Eye (tissue), 1 donor: ENCODE data around the gene ESRRB.

Experiments used
- DNase-seq: peaks from one replicate; pipeline ENCODE4 v3.0.0-alpha.2; 2015

The ESRRB gene

DNA sequence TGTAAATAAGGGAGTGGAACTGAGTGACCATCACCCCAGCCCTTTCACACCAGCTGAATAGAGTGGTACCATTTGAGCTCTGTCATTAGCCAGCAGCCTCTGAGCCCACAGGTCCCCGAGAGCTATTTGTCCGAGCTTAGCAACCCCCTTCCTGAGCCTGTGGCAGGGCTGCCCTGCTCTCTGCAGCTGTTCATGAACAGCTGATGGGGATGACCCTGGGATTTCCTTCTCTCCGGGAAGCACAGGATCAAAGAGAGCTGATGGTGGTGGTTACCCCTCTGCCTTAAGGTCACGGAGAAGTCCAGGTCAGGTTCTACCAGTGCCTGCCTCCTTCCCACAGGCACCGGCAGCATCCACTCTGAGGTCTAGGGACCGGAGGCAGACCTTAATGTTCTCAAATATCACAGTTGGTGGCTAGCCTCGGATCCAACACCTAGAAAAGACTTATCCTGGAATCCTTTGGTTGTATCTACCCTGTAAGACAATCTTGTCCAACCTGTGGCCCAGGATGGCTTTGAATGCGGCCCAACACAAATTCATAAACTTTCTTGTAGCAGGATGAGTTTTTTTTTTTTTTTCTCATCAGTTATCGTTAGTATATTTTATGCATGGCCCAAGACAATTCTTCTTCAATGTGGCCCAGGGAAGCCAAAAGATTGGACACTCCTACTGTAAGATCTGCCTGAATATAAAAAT is 81.1 kb downstream of the ESRRB start:
- DNase-seq, result peak; percentile 26

DNA sequence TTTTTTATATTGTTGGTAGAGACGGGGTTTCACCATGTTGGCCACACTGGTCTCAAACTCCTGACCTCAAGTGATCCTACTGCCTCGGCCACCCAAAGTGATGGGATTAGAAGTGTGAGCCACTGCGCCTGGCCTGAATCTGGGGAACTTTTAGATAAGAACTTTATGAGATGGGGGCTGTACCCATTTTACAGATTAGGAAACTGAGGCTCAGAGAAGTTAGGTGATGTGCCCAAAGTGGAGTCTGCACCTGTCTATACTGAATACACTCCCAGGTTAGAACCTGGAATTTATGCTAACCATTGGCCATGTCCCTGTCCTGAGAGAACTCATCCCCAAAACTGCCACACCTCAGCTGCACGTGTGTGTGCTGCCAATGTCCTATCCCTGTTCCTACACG is 81.9 kb downstream of the ESRRB start:
- no peak for DNase-seq

DNA sequence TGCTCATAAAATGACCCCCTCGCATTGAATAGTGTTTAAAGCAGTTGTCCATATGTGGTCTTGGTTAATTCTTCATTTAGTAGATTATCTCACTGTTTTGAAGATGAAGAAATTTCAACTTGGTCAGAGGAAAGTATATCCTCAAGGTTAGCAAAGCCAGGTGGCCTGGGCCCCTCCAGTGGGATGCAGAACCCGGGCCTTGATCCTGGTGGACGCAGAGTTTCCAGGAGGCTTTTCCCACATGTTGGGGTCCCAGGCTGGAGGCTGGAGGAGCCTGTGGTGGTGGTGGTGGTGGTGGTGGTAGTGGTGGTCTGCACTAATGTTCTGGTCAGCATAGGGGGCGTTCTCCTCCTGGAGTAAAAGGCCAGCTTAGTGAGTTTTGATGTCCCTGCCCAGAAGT is 85.9 kb downstream of the ESRRB start:
- no peak for DNase-seq

DNA sequence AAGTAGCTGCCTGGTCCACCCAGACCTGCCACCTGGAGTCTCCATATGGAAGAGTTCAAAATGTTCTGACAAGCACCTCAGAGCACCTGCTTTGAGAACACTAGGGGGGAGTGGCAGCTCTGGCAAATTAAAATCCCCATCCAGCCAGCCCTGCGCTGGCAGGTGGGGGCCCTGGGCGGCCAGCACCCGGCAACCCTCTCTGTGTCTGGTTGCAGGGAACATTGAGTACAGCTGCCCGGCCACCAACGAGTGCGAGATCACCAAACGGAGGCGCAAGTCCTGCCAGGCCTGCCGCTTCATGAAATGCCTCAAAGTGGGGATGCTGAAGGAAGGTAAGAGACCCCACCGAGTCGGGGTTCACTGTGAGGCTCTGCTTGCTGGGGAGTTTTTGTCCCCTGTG is 86.4 kb downstream of the ESRRB start:
- no peak for DNase-seq

DNA sequence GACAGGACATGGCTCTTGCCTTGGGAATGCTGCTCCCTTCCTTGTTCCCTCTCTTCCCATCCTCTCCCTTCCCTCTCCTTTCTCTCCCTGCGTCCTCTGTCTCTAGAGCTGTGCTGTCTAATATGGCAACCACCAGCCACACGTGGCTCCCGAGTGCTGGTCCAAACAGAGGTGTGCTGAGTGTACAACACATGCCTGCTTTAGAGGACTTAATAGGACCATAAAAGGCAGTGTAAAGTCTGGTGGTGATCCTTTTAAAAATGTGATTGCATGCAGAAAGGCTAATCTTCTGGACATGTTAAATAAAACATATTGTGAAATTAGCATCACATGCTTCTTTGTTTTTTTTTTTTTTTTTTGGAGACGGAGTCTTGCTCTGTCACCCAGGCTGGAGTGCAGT is 87.2 kb downstream of the ESRRB start:
- no peak for DNase-seq

DNA sequence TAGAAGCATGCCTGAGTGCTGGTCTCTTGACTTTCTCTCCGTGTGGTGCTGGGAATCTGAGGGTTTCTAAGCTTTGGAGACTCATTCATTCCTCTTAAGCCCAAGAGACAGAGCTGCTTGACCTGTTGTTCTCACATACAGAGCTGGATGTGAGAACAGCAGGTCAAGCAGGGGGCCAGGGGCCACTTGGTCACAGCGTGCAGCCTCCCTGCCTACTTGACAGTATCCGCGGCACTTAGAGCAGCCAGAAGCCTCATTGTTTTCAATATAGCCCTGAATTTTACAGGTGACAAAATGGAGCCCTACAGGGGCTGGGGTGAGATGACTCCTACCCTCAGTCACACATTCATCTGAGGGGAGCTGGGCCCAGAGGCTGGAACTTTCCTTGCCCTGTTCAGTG is 88.9 kb downstream of the ESRRB start:
- no peak for DNase-seq

DNA sequence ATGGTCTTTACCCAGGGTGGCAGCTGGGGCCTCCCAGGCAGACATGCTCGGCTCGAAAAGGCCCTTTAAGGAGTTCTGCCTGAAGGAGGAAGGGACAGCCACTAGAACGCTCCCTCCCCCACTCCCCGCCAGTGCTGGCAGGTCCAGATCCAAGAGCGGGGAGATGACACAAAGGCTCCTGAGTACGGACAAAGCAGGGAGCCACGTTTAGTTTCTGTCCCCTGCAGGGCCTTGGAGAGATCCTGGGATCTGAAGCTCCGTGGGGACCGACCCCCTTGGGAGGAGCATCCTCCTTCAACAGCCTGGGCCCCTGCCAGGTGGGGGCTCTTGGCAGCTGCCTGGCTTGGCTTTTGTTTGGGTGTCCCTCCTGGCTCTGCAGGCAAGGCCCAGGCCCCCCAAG is 89.7 kb downstream of the ESRRB start:
- no peak for DNase-seq

DNA sequence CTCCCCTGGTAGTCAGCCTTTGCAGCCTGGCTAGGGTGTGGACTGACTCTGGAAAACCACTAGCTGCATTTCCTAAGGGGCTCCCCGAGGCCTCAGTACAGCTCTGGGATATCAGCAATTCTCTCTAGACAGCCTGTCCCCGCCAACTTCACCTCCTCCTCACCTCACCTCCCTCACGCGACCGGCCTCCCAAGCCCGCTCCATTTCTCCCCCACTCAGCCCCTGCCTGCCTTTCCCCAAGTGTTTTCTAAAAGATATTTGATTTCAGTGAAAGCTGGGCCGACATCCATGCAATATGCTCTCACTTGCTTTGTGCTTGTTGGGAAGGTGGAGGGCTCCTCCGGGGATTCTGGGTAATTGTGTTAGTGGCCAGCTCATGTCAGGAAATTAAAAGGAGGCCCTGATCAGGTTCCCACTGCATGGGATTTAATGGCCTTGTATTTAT is 91.8 kb downstream of the ESRRB start:
- DNase-seq, result peak; percentile 66

DNA sequence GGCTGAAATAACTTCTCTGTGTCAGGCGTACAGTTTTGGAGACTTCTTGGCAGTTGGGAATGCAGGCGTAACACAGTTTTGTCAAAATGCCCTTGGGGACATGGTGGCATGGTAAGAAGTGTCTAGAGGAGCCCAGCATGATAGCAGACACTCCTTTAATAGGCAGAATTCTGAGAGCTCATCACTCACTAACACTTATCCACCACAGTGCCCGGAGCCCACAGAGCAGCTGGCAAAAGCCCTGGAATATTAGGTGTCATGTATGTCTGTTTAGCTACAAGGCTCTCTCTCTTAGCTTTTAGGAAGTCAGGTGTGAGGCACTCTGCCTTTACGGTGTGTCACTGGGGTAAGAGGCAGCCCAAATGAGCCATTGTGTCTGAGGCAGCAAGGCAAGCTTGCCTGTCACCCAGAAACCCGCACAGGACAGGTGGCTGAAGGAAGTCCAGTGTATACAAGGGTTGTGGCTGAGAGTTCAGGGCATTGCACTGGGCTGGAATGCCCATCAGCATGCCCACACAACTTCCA is 96.3 kb downstream of the ESRRB start:
- DNase-seq, result no peak

DNA sequence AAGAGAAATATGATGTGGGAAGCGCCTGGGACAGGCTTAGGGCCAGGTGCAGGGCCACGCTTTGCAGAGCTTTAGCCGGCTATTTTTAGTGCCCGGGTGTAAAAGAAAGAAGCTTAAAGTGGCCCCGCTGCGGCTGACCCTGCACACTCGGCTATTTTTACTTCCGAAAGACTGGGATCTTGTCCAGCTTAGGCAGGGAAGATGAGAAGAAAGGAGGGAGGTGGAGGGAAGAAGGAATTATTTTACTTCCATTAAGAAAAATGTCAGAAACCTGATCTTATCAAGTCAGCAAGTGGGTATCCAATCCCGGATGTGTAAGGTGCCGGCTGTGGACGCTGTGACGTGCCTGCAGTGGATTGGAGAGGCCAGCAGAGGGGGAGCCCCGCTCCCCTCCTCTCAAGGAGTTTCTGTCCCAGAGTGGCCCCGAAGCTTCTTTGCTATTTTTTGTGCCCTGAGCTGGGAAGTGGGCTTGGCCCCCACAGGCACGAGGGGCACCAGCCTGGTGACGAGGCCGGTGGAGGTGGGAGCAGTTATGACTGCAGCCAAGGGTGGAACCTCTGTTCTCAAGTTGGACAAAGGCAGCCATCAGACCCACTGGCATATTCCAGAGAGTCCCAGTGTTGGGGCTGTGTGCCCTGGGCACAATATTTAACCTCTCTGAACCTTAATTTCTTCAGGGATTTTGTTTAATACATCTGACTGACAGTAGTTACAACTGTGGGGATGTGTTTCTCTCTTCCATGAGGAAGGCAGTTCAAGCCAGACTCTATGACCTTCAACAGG is 97.7 kb downstream of the ESRRB start:
- peak; percentile 62 for DNase-seq

DNA sequence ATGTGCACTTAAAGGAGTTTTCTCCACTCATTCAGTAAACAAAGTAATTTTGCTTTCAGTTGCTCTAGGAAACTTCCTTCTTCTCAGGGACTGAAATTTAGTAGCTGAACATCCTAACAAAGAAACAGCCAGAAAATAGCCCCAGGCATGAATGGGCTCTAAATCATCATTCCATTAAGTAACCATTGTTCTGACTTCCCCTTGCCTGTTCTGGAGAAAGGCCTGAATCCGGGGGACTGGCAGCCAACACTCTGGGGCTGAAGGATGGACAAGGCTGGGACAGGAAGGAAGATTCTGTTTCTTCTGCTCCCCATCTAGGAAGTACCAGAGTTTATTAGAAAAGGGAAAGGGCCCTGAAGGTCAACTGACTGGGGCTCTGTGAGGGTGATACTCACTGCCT is 104.5 kb downstream of the ESRRB start:
- no peak for DNase-seq

DNA sequence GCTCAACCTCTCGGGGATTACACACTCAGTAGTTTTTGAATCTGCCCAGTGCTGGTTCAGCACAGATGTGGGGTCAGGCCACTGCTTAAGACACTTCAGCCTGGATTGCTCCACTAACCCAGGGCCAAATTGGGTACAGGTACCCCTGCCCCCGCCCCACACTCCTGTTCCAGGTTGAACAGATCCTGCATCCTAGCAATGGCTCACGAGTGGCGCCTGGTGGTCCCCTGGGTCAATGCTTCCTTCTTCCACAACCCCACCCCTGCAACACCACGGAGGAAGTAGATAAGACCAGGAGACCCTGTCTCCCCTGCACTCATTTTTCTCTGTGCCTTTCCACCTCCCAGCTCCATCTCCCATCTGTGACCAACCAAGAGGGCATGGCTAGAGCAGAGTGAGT is 108.4 kb downstream of the ESRRB start:
- DNase-seq, result no peak

DNA sequence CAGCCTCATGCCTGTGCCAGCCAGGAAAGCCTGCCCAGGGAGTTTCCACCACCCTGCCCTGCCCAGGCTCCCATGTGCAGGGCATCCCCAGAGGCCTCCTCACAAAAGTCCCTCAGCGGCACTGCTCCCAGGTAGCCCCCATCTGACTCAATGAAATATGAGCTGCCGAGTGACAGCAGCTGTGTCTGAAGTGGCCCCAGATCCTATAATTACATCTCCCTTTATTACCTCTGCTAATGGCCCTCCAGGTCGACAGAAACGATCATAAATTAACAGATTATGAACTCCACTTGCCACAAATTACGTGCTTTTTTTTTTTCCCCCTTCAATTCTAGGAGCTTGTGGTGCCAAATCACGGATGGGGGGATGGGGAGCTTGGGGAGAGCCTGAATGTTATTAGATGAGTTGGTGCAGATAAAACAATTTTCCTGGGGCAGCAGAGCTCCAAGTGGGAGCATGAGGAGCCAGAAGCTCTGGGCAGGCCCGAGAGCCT is 110.4 kb downstream of the ESRRB start:
- DNase-seq, result no peak

DNA sequence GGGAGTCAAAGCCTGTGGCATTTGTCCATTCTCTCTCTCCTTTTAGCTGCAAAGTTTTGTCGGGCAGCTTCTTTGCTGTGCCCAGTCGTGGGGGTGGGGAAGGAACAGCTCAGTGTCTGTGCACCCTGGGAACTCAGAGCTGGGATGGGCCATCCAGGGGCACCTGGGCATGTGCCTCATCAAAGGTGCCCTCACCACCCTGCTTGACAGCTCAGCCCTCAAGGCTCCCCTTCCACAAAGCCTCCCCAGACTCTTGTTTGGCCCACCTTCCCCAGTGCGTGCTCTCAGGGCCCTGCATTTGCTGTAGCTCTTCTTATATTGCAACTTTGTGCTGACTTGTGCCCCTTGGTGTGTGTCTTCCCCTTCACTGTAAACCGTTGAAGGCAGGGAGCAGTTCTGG is 112.6 kb downstream of the ESRRB start:
- DNase-seq, result no peak

DNA sequence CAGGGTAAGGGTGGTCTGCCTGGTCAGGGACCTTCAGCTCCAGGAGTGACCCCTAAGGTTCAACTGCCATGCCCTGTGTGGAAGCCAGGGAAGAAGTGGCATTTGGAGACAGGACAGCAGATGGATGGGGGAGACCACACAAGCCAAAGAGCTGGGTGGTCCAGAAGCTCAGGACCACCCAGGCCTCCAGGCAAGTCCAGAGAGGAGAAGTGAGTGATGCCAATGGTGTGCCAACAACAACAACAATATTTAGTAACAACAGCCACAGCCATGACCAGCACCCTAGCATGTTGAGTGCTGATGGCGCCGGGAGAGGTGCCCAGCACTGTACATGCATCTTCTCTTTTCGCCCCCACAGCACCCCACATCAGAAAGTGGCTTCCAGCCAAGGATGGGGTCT is 113.7 kb downstream of the ESRRB start:
- DNase-seq, result no peak

DNA sequence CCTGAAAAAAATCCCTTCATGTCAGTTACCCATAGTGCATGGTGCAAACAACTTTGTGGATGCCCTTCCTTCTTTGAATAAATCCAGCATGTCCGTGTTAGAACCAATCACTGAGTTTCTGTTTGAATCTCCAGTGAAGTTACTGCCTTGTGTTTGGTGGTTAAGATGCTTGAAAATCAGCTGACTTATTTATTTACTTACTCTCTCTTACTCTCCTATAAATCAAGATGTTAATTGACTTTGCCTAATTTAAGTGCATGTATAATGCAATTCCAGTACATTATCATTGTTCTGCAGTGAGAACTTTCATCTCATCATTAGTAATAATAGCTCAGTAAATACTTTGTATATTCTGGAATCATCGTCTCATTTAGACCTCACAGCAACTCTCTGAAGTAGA is 114.2 kb downstream of the ESRRB start:
- DNase-seq, result no peak

DNA sequence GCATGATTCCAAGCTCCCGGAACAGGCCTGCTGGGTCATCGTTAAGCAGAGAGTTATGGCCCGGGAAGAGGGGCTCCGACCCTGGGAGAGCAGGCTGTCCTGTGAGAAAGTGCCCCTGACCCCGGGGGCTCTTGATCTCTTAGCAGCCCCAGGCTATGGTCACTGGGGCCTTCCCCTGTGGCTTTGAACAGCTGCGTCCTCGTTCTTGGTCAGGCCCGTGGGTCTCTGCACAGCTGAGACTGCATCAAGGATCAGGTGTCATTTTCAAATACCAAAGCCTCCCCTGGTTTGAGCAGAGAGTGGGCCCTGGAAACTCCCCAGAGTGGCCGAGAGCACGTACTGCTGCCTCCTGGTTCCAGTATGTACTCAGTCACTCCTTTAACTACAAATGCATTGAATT is 114.8 kb downstream of the ESRRB start:
- DNase-seq, result peak; percentile 62

DNA sequence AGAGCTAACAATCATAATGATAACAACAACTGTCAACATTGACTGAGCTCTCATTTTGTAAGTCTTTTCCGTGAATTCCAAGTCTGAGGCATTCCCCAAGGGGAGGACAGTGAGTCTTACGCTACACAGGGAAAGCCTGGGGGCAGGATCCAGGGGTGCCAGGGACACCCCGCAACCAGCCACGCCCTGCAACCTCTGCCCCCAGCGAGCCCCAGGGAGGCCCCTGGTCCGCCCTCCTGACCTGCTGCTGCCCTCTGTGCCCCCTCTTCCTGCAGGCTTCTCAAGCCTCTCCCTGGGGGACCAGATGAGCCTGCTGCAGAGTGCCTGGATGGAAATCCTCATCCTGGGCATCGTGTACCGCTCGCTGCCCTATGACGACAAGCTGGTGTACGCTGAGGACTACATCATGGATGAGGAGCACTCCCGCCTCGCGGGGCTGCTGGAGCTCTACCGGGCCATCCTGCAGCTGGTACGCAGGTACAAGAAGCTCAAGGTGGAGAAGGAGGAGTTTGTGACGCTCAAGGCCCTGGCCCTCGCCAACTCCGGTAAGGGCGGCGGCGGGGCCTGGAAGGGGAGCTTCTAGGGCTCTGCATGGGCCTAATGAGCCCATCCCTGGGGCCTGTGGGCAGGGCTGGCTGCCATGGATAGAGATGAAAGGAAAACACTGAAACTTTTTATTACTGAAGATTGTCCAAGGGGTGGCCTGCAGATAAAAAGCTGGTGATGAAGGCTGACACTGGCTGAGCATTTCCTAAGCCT is 115.4 kb downstream of the ESRRB start:
- peak; percentile 23 for DNase-seq

DNA sequence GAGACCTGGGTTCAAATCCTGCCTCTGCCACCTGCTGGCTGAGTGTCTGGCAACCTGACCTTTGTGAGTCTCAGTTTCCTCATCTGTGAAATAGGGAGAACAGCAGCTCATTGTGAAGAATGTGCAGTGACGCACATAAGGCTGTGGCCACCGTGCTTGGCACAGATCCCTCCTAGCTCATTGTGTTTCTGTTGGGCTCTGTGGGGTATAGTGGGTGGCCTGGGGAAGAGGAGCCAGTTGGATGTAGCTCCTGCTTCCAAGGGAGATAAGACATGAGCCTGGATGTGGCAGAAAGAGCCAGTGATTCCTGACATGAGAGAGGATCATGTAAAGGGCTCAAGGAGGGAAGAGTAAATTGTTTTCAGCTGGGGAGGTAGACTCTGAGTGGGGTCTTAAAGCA is 120.0 kb downstream of the ESRRB start:
- DNase-seq, result no peak

DNA sequence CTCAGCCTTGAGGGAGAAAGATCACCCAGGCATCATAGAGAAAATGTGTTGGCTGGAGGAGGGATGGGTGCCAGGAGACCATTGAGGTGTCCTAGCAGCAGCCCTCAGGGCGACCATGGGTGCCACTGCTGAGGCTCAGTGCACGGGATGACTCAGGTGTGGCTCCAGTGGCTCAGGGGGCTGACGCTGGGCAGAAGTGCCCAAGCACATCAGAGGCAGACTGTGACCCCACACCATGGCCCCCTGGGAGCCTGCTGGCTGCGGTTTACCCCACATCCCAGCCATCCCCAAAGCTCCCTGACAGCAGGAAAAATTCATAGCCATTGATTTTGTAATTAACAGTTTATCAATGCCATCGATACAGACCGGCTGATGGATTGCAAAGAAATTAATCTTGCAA is 120.7 kb downstream of the ESRRB start:
- DNase-seq, result no peak

DNA sequence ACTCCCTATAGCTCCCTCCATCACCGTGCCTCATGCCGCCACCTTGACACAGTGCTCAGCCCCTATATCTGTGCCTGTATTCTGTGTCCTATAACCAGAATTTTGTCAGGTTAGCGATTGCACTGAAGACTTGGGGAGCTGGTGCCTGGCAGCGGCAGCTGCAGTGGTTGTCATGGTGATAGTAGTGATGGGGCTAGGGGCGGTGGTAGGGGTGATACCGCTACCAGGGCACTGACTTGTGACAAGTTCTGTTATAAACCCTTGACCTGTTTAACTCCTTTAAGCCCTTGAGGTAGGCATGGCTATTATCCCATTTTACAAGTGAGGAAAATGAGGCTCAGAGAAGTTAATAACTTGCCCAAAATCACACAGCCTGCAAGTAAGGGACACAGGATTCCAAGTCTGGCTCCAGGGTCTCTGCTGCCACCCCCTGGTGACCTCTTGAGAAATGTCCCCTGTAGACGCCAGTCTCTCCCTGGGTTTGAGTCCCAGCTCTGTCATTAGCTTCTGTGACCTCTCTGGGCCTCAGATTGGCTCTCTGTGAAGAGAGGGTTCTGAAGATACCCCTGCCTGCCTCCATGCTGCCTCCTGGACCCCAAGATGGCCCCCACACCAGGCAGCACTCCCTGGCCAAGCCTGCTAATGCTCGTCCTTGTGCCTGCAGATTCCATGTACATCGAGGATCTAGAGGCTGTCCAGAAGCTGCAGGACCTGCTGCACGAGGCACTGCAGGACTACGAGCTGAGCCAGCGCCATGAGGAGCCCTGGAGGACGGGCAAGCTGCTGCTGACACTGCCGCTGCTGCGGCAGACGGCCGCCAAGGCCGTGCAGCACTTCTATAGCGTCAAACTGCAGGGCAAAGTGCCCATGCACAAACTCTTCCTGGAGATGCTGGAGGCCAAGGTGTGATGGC is 121.9 kb downstream of the ESRRB start:
- DNase-seq, result no peak

DNA sequence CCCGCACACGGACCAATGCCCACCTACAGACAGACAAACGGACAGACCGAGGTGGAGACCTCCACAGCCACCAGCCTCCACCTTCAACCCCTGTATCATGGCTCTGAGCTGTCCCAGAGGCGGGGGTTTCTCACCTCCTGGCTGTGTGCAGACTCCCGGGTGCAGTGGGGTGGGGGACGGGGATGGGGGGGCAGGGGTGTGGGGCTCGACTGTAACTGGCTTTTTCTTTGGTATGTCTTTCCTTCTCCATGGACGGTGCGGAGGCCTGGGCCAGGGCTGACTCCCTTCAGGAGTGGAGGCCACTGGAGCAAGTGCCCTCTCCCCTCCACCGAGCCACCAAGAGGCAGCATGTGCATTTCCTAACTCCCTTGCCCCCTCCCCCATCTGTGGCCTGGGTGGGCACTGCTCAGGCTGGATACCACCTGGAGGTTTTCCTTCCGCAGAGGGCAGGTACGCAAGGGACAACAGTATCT is 122.6 kb downstream of the ESRRB start:
- DNase-seq, result no peak
